Activated T-helper 17 cell treated with anti-CD3 and anti-CD28 coated beads, Interleukin-2, amount 50 U/mL, for 72 hours (primary cell): Measurements from ENCODE around the gene GDNF. TPM values are rescaled to one million over a fixed set of nuclear protein-coding genes. Genes with fewer than 3 reads are reported as not detected.
A peak's percentile ranks its signal among the peaks of the same experiment; 100 is the strongest.
"Not testable (repeated sequence)": the region's sequence is repeated elsewhere in the genome, so short reads cannot be mapped to it uniquely, and the experiment has no call there.

Experiments used
- ATAC-seq: fragments of 150-1000 bp; cut with Tn5 transposase; replicated peaks from 2 replicates; pipeline ENCODE4 v1.10.0; 2021; ENCODE audit warnings: mild to moderate bottlenecking, moderate library complexity
- H3K27ac Mint-ChIP-seq: one replicate; pipeline ENCODE4 v1.8.0; 2022; ENCODE audit warnings: mixed read lengths
- H3K27me3 Mint-ChIP-seq: one replicate; pipeline ENCODE4 v1.8.0; 2022; ENCODE audit warnings: mixed read lengths
- H3K36me3 Mint-ChIP-seq: one replicate; pipeline ENCODE4 v1.8.0; 2022; ENCODE audit warnings: low read depth, mild to moderate bottlenecking, mixed read lengths
- H3K4me1 Mint-ChIP-seq: one replicate; pipeline ENCODE4 v1.8.0; 2022; ENCODE audit warnings: mixed read lengths
- H3K4me3 Mint-ChIP-seq: one replicate; pipeline ENCODE4 v1.8.0; 2022; ENCODE audit warnings: mild to moderate bottlenecking, mixed read lengths
- H3K9me3 Mint-ChIP-seq: one replicate; pipeline ENCODE4 v1.8.0; 2022; ENCODE audit warnings: mixed read lengths
- total RNA-seq, 2 donors: library from RNA; stranded (reverse); gene quantifications; one replicate each; pipeline ENCODE4 v1.2.3, GENCODE V29; 2022

Gene GDNF, protein sequence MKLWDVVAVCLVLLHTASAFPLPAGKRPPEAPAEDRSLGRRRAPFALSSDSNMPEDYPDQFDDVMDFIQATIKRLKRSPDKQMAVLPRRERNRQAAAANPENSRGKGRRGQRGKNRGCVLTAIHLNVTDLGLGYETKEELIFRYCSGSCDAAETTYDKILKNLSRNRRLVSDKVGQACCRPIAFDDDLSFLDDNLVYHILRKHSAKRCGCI
- total RNA-seq = not detected

DNA sequence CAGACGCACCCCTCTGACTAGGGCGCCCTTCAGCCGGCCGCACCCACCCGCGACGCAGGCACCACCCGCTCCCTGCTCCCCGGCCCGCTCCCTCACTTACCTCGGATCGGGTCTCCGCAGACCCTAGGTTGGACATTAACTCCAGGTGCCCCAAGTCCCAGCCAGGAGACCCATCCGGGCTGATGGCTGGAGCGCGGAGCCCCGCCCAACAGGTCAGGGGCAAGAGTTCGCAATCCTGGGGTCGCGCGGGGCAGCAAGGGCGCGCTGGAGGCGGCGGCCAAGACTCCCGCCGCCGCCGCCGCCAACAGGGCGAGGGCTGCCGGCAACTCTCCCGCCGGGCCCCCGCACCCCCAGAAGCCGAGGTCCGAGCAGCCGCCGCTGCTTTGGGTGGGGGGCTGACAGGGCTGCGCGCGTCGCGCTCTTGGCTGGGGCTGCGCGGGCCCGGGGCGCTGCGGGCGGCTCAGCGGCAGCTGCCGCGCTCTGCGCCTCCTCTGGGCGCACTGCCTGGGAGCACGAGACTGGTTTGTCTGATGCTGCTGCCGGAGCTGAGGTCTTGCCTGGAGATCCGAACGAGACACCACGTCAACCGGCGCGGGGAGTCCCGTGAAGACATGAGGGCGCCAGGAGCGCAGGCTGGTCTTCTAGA is at the start of gene GDNF:
GDNF (minus strand) TSS at position 635 of the 646 bp plus-strand sequence. CDS start 5,245 bp downstream, outside the sequence.
- no peak within 1 kb of the TSS for H3K27ac Mint-ChIP-seq
- H3K4me1 Mint-ChIP-seq = peaks cover 5% of the 10 kb centered on the region
- no peaks in the 10 kb centered on the region for H3K9me3 Mint-ChIP-seq
- peaks cover 59% of the 10 kb centered on the region for H3K27me3 Mint-ChIP-seq
- H3K36me3 Mint-ChIP-seq = no peaks in the 10 kb centered on the region
- ATAC-seq = no peak
- H3K4me3 Mint-ChIP-seq = peak within 1 kb of the TSS; percentile 56

- no peaks in the 10 kb centered on the region for H3K4me1 Mint-ChIP-seq
- H3K27me3 Mint-ChIP-seq = peaks cover 16% of the 10 kb centered on the region
- no peak overlapping the region for H3K4me3 Mint-ChIP-seq
- no peaks in the 10 kb centered on the region for H3K36me3 Mint-ChIP-seq
- H3K9me3 Mint-ChIP-seq = no peaks in the 10 kb centered on the region
- no peak for ATAC-seq
- H3K27ac Mint-ChIP-seq = no peak overlapping the region
These were observed 48.6 kb upstream of the GDNF start for GRCh38 chr5:37888476-37888875.

- Mint-ChIP-seq H3K27me3 (peaks cover 22% of the 10 kb centered on the region), H3K9me3 (no peaks in the 10 kb centered on the region), H3K4me3 (no peak overlapping the region), H3K4me1 (no peaks in the 10 kb centered on the region), H3K27ac (no peak overlapping the region), H3K36me3 (no peaks in the 10 kb centered on the region)
- ATAC-seq = no peak
These were observed 46.5 kb upstream of the GDNF start for GRCh38 chr5:37886242-37886905.

DNA sequence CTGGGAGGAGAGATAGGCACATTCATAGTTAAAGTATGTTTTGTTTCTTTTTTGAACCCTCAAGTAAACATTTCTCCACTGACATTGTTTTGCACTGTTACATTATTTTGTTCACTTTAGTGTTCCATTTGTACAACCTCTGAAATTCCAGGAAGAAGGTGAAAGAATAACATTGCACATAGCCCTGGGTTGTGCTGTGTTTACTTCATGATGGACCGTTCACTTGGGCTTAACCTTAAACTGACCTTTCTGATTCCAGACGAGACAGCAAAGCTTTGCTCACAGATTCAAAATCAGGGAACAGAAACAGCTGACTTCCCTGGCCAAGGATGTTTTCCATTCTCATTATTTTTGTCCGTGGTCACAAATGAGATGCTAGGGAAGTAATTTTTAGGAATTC is 42.8 kb upstream of the GDNF start:
- ATAC-seq = no peak
- peaks cover 6% of the 10 kb centered on the region for H3K9me3 Mint-ChIP-seq
- H3K36me3 Mint-ChIP-seq = no peaks in the 10 kb centered on the region
- no peak overlapping the region for H3K4me3 Mint-ChIP-seq
- H3K27me3 Mint-ChIP-seq = peaks cover 28% of the 10 kb centered on the region
- no peak overlapping the region for H3K27ac Mint-ChIP-seq
- H3K4me1 Mint-ChIP-seq = no peaks in the 10 kb centered on the region

- peaks cover 28% of the 10 kb centered on the region for H3K27me3 Mint-ChIP-seq
- no peak for ATAC-seq
- H3K36me3 Mint-ChIP-seq = no peaks in the 10 kb centered on the region
- peaks cover 6% of the 10 kb centered on the region for H3K9me3 Mint-ChIP-seq
- no peak overlapping the region for H3K27ac Mint-ChIP-seq
- H3K4me1 Mint-ChIP-seq = no peaks in the 10 kb centered on the region
- H3K4me3 Mint-ChIP-seq = no peak overlapping the region
These were observed 41.5 kb upstream of the GDNF start for GRCh38 chr5:37881359-37881758.

- no peak overlapping the region for H3K4me3 Mint-ChIP-seq
- H3K27ac Mint-ChIP-seq = no peak overlapping the region
- H3K9me3 Mint-ChIP-seq = peaks cover 6% of the 10 kb centered on the region
- H3K36me3 Mint-ChIP-seq = no peaks in the 10 kb centered on the region
- no peak for ATAC-seq
- H3K27me3 Mint-ChIP-seq = peaks cover 11% of the 10 kb centered on the region
- H3K4me1 Mint-ChIP-seq = no peaks in the 10 kb centered on the region
These were observed 37.1 kb upstream of the GDNF start for GRCh38 chr5:37876943-37877342.

GRCh38 chr5:37876245-37876644 is 36.4 kb upstream of the GDNF start:
- H3K27ac Mint-ChIP-seq = no peak overlapping the region
- H3K27me3 Mint-ChIP-seq = peaks cover 6% of the 10 kb centered on the region
- H3K9me3 Mint-ChIP-seq = peaks cover 6% of the 10 kb centered on the region
- no peaks in the 10 kb centered on the region for H3K36me3 Mint-ChIP-seq
- no peaks in the 10 kb centered on the region for H3K4me1 Mint-ChIP-seq
- no peak overlapping the region for H3K4me3 Mint-ChIP-seq
- ATAC-seq = no peak

- H3K36me3 Mint-ChIP-seq = no peaks in the 10 kb centered on the region
- H3K27ac Mint-ChIP-seq = no peak overlapping the region
- ATAC-seq = no peak
- peaks cover 6% of the 10 kb centered on the region for H3K9me3 Mint-ChIP-seq
- no peak overlapping the region for H3K4me3 Mint-ChIP-seq
- H3K27me3 Mint-ChIP-seq = peaks cover 6% of the 10 kb centered on the region
- H3K4me1 Mint-ChIP-seq = no peaks in the 10 kb centered on the region
These were observed 35.4 kb upstream of the GDNF start for GRCh38 chr5:37875051-37875787.

GRCh38 chr5:37873988-37874387 is 34.1 kb upstream of the GDNF start:
- no peak for ATAC-seq
- no peaks in the 10 kb centered on the region for H3K27me3 Mint-ChIP-seq
- no peaks in the 10 kb centered on the region for H3K9me3 Mint-ChIP-seq
- H3K4me3 Mint-ChIP-seq = no peak overlapping the region
- no peaks in the 10 kb centered on the region for H3K36me3 Mint-ChIP-seq
- H3K27ac Mint-ChIP-seq = no peak overlapping the region
- H3K4me1 Mint-ChIP-seq = no peaks in the 10 kb centered on the region

DNA sequence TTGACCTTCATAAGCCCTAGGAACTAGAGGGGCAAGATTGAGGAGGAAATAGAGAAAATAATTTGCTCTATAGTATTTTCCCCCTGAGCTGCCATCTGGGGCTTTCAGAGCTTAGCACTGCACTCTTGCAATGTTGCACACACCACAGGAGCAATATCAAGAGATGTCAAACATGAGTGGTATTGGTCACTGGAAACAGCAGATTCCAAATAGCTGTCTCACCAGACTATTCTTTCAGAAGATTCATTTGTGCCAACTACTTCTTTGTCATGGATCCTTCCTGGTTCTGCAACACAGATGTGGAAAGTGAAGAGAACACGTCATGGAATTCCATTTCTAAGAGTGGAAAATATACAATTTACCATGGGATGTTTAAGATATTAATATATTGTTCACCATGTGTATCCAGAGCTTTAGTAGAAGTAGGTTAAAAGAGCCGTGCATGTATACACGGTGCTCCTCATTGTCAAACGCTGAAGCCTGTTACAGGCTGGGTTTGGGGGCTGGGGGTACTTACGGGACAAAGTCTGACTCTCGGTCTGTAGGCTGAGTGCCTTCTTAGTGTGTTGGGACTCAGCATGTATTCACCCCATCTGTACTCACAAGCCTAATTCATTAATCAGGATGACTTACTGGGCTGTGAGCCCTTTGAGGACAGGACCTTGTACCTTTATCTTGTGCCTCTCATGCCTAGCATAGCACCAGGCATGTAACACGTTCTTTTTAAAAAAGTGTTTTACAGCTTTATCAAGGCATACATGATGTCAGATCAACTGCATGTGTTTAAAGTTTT is 31.4 kb upstream of the GDNF start:
- Mint-ChIP-seq H3K36me3 (no peaks in the 10 kb centered on the region), H3K27me3 (peaks cover 7% of the 10 kb centered on the region), H3K4me1 (no peaks in the 10 kb centered on the region), H3K4me3 (no peak overlapping the region), H3K27ac (no peak overlapping the region), H3K9me3 (no peaks in the 10 kb centered on the region)
- no peak for ATAC-seq

DNA sequence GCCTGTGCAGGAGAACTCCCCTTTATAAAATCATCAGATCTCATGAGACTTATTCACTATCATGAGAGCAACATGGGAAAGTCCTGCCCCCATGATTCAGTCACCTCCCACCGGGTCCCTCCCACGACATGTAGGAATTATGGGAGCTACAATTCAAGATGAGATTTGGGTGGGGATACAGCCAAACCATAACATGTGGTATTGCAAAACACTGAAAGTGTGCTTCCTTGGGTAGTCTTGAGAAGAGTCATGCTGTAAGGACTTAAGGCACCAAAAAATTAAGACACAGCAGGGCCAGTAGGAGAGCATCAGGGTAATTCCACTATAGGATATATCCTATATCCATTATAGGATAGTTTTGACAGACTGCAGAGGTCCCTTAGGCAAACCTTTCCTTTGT is 29.4 kb upstream of the GDNF start:
- Mint-ChIP-seq H3K4me1 (no peaks in the 10 kb centered on the region), H3K36me3 (no peaks in the 10 kb centered on the region), H3K4me3 (no peak overlapping the region), H3K27me3 (peaks cover 17% of the 10 kb centered on the region), H3K9me3 (no peaks in the 10 kb centered on the region), H3K27ac (no peak overlapping the region)
- ATAC-seq = no peak

GRCh38 chr5:37867654-37868053 is 27.8 kb upstream of the GDNF start:
- H3K36me3 Mint-ChIP-seq = no peaks in the 10 kb centered on the region
- no peak for ATAC-seq
- no peak overlapping the region for H3K4me3 Mint-ChIP-seq
- peaks cover 21% of the 10 kb centered on the region for H3K27me3 Mint-ChIP-seq
- H3K4me1 Mint-ChIP-seq = no peaks in the 10 kb centered on the region
- H3K27ac Mint-ChIP-seq = no peak overlapping the region
- H3K9me3 Mint-ChIP-seq = no peaks in the 10 kb centered on the region

DNA sequence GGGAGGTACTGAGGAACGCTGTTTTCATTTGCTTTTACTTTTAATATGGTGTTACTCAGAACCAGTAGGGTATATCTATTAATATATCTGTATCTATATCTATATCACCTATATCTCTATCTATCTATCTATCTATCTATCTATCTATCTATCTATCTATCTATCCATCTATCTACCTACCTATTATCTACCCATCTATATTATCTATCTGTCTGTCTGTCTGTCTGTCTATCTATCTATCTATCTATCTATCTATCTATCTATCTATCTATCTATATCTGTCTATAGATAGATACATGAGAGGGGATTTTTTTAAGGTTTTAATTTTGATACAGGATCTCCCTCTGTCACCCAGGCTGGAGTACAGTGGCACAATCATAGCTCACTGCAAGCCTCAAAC is 23.1 kb upstream of the GDNF start:
- not testable (repeated sequence) for H3K9me3 Mint-ChIP-seq, H3K36me3 Mint-ChIP-seq, H3K27ac Mint-ChIP-seq, H3K4me1 Mint-ChIP-seq, H3K4me3 Mint-ChIP-seq, ATAC-seq
- H3K27me3 Mint-ChIP-seq = peaks cover 25% of the 10 kb centered on the region

GRCh38 chr5:37860206-37860605 is 20.4 kb upstream of the GDNF start:
- no peaks in the 10 kb centered on the region for H3K36me3 Mint-ChIP-seq
- no peak overlapping the region for H3K4me3 Mint-ChIP-seq
- no peak for ATAC-seq
- peaks cover 27% of the 10 kb centered on the region for H3K27me3 Mint-ChIP-seq
- H3K4me1 Mint-ChIP-seq = no peaks in the 10 kb centered on the region
- no peak overlapping the region for H3K27ac Mint-ChIP-seq
- no peaks in the 10 kb centered on the region for H3K9me3 Mint-ChIP-seq
